ENCODE data around the gene GDAP2. TPM values are rescaled to one million over a fixed set of nuclear protein-coding genes. Genes with fewer than 3 reads are reported as not detected.

GDAP2 gene
- polyA plus RNA-seq, 3 donors, result 17.8 to 28.7 (median 21.1) TPM

DNA sequence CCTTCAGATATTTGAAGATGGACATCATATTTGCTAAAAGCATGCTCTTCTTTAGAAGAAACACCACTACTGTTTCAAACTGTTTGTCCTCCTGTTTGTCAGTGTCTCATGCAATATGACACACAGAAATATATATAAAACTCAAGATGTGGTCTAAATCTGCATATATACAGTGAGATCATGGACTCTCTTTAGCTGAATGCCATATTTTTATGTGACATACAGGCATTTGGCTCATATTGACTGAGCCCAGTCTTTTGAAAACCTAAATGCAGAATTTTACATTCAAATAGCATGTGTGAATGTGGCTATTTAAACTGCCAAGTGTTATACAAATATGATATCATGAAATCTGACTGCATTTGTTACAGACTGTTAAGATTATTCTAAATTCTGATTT, 18.4 kb downstream of the GDAP2 start:
- Mint-ChIP-seq H3K9me3 (peaks cover 0 to 1% (median 0%) of the 10 kb centered on the region in 7 donors), H3K27me3 (ENCODE audit: low read depth in 3 of 3) (no peaks in the 10 kb centered on the region), H3K4me1 (no peaks in the 10 kb centered on the region), H3K36me3 (peaks cover 84 to 92% of the 10 kb centered on the region in 2 donors), H3K4me3 (no peak overlapping the region), H3K27ac (no peak overlapping the region)
- H3K4me2 ChIP-seq (replicated peaks; ENCODE audit: extremely low read depth, low read length, poor library complexity, severe bottlenecking), result no peak overlapping the region
- no peaks in the 10 kb centered on the region for H3K9me3 ChIP-seq (replicated peaks in 1 of 2; ENCODE audit: control insufficient read depth in 1 of 2, insufficient read depth in 1 of 2, low read length in 2 of 2)
- H3K4me3 ChIP-seq (replicated peaks in 1 of 3; ENCODE audit: low read depth in 2 of 3, low read length in 3 of 3), result no peak overlapping the region
- no peak for DNase-seq
- peaks cover 99 to 100% of the 10 kb centered on the region in 2 donors for H3K36me3 ChIP-seq (replicated peaks in 1 of 2; ENCODE audit: control insufficient read depth in 1 of 2, insufficient read depth in 2 of 2, low read length in 2 of 2)
- no peak overlapping the region for H2AFZ ChIP-seq (ENCODE audit: insufficient read depth, low read depth, low read length, poor library complexity, severe bottlenecking)
- H4K20me1 ChIP-seq (ENCODE audit: insufficient read depth, low read length), result peaks cover 27% of the 10 kb centered on the region
- no peak overlapping the region for H3K9ac ChIP-seq (ENCODE audit: insufficient read depth, low read length, poor library complexity, severe bottlenecking)
- no peak for TF ChIP-seq CTCF (IDR thresholded peaks at IDR 0.05)
- no peaks in the 10 kb centered on the region for H3K27me3 ChIP-seq (ENCODE audit: control insufficient read depth in 2 of 2, insufficient read depth in 2 of 2, low read length in 2 of 2)
- intact Hi-C loops (cut with micrococcal nuclease), result no loop called here
- no peaks in the 10 kb centered on the region for H3K4me1 ChIP-seq (ENCODE audit: control insufficient read depth in 1 of 2, insufficient read depth in 2 of 2, low read length in 2 of 2)
- H3K27ac ChIP-seq (ENCODE audit: low read depth in 1 of 2, low read length in 2 of 2), result no peak overlapping the region
- H3K79me2 ChIP-seq (ENCODE audit: insufficient read depth, low read length), result no peaks in the 10 kb centered on the region

DNA sequence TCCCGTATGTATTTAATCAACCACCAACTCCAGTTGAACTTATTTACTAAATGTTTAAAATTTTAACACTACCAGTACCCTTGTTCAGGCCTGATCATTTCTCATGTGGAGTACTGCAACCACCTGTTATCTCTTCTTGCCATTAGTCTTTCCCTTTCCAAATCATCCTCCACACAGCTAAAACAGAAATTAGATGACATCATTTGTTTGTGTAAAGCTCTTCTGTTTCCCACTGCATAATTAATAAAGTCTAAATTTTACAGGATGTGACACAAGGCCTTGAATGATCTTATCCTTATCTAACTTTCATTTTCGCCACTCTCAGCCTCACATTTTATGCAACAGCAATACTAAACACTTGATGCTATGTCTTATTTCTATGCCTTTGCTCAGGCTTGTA, 24.4 kb downstream of the GDAP2 start:
- no peaks in the 10 kb centered on the region for H3K79me2 ChIP-seq (ENCODE audit: insufficient read depth, low read length)
- H3K4me3 ChIP-seq (replicated peaks in 1 of 3; ENCODE audit: low read depth in 2 of 3, low read length in 3 of 3), result no peak overlapping the region
- Mint-ChIP-seq H3K27me3 (ENCODE audit: low read depth in 3 of 3) (no peaks in the 10 kb centered on the region), H3K4me1 (no peaks in the 10 kb centered on the region), H3K4me3 (no peak overlapping the region), H3K36me3 (peaks cover 81 to 94% of the 10 kb centered on the region in 2 donors), H3K9me3 (no peaks in the 10 kb centered on the region), H3K27ac (peak overlapping the region in 1 of 7 donors; percentile 3)
- 100% methylated on average over 2 of the region's 2 CpGs for WGBS (ENCODE audit: insufficient coverage)
- no peak for TF ChIP-seq CTCF (IDR thresholded peaks at IDR 0.05)
- no peaks in the 10 kb centered on the region for H3K27me3 ChIP-seq (ENCODE audit: control insufficient read depth in 2 of 2, insufficient read depth in 2 of 2, low read length in 2 of 2)
- no peak overlapping the region for H3K4me2 ChIP-seq (replicated peaks; ENCODE audit: extremely low read depth, low read length, poor library complexity, severe bottlenecking)
- no peaks in the 10 kb centered on the region for H3K9me3 ChIP-seq (replicated peaks in 1 of 2; ENCODE audit: control insufficient read depth in 1 of 2, insufficient read depth in 1 of 2, low read length in 2 of 2)
- H4K20me1 ChIP-seq (ENCODE audit: insufficient read depth, low read length), result peaks cover 4% of the 10 kb centered on the region
- peaks cover 91 to 99% of the 10 kb centered on the region in 2 donors for H3K36me3 ChIP-seq (replicated peaks in 1 of 2; ENCODE audit: control insufficient read depth in 1 of 2, insufficient read depth in 2 of 2, low read length in 2 of 2)
- H3K9ac ChIP-seq (ENCODE audit: insufficient read depth, low read length, poor library complexity, severe bottlenecking), result no peak overlapping the region
- intact Hi-C loops (cut with micrococcal nuclease), result no loop called here
- no peak for DNase-seq
- H2AFZ ChIP-seq (ENCODE audit: insufficient read depth, low read depth, low read length, poor library complexity, severe bottlenecking), result no peak overlapping the region
- H3K4me1 ChIP-seq (ENCODE audit: control insufficient read depth in 1 of 2, insufficient read depth in 2 of 2, low read length in 2 of 2), result no peaks in the 10 kb centered on the region
- H3K27ac ChIP-seq (ENCODE audit: low read depth in 1 of 2, low read length in 2 of 2), result no peak overlapping the region

Measured in CD14-positive monocyte (primary cell).